Fibroblast of lung (primary cell): ENCODE data around the gene LIPG. TPM values are rescaled to one million over a fixed set of nuclear protein-coding genes. Genes with fewer than 3 reads are reported as not detected.
A peak's percentile ranks its signal among the peaks of the same experiment; 100 is the strongest.

Experiments
- DNase-seq, 2 donors: peaks; one replicate each; pipeline versions ENCODE4 v3.0.0 to v3.0.0-alpha.2; 2010; ENCODE audit warnings: low read depth in 2 of 2
- H2AFZ ChIP-seq: 2 replicates; pipeline ENCODE4 v1.5.1; 2012; ENCODE audit warnings: low read length, control low read depth, inconsistent platforms
- H3K27ac ChIP-seq: 2 replicates; pipeline ENCODE4 v1.5.1; 2011; ENCODE audit warnings: low read length, control low read depth; ENCODE audit not compliant: insufficient read depth
- H3K27me3 ChIP-seq: 2 replicates; pipeline ENCODE4 v1.5.1; 2011; ENCODE audit warnings: mild to moderate bottlenecking, low read length; ENCODE audit not compliant: control insufficient read depth, insufficient read depth
- H3K36me3 ChIP-seq: 2 replicates; pipeline ENCODE4 v1.5.1; 2011; ENCODE audit warnings: low read length; ENCODE audit not compliant: control insufficient read depth, insufficient read depth
- H3K4me1 ChIP-seq: 2 replicates; pipeline ENCODE4 v1.5.1; 2011; ENCODE audit warnings: low read length; ENCODE audit not compliant: control insufficient read depth, insufficient read depth; ENCODE audit errors: extremely low read depth
- H3K4me2 ChIP-seq: 2 replicates; pipeline ENCODE4 v1.5.1; 2011; ENCODE audit warnings: low read length, control low read depth; ENCODE audit not compliant: insufficient read depth; ENCODE audit errors: extremely low read depth
- H3K4me3 ChIP-seq, 4 experiments: fragments of 200-600 bp in 1 of 4; sonication (generic) in 1 of 4; replicated peaks in 1 of 4; 2 replicates each; pipeline ENCODE4 v1.5.1; 2011 to 2016; ENCODE audit warnings: low read length in 4 of 4, low read depth in 3 of 4, mild to moderate bottlenecking in 3 of 4, control low read depth in 2 of 4, inconsistent platforms in 1 of 4, mixed read lengths in 1 of 4; ENCODE audit not compliant: insufficient read depth in 1 of 4; ENCODE audit errors: control extremely low read depth in 1 of 4
- H3K79me2 ChIP-seq: 2 replicates; pipeline ENCODE4 v1.5.1; 2012; ENCODE audit warnings: mild to moderate bottlenecking, low read length, inconsistent platforms; ENCODE audit not compliant: control insufficient read depth, insufficient read depth
- H3K9ac ChIP-seq: 2 replicates; pipeline ENCODE4 v1.5.1; 2011; ENCODE audit warnings: mild to moderate bottlenecking, low read length, control low read depth; ENCODE audit not compliant: insufficient read depth
- H3K9me3 ChIP-seq: 2 replicates; pipeline ENCODE4 v1.5.1; 2012; ENCODE audit warnings: low read depth, low read length; ENCODE audit not compliant: control insufficient read depth, insufficient read depth
- H4K20me1 ChIP-seq: 2 replicates; pipeline ENCODE4 v1.5.1; 2011; ENCODE audit warnings: low read length; ENCODE audit not compliant: control insufficient read depth, insufficient read depth; ENCODE audit errors: extremely low read depth
- CTCF ChIP-seq, 2 donors: IDR thresholded peaks in 1 of 2; conservative IDR thresholded peaks in 1 of 2; 1 replicate in 1 of 2; 2 replicates in 1 of 2; pipeline ENCODE4 v1.5.1; 2011 to 2012; ENCODE audit warnings: low read length in 2 of 2, control low read depth in 1 of 2, inconsistent platforms in 1 of 2, low read depth in 1 of 2, mild to moderate bottlenecking in 1 of 2
- EZH2 ChIP-seq: IDR thresholded peaks from 2 replicates; pipeline ENCODE4 v1.5.1; 2012; ENCODE audit warnings: low read length, control low read depth, mild to moderate bottlenecking; ENCODE audit errors: missing control alignments
- polyA plus RNA-seq, 2 donors: library from polyadenylated mRNA; depleted of rRNA in 1 of 2; stranded (reverse) in 1 of 2; unstranded in 1 of 2; fragments of >200 nt; gene quantifications; 2 replicates each; pipeline ENCODE4 v1.2.1, GENCODE V29; 2011 to 2012; ENCODE audit warnings: missing spikeins in 1 of 2
- total RNA-seq: library from RNA; depleted of rRNA; stranded (reverse); fragments of >200 nt; gene quantifications from 2 replicates; pipeline ENCODE4 v1.2.1, GENCODE V29; 2014

The LIPG gene
- total and polyA plus RNA-seq, 2 donors (not counting 1 experiment from before 2014, with no cell fraction given), result 0.30 to 0.50 TPM

- H3K4me2 ChIP-seq, result no peak overlapping the region
- H2AFZ ChIP-seq, result no peak overlapping the region
- H4K20me1 ChIP-seq, result no peaks in the 10 kb centered on the region
- H3K27ac ChIP-seq, result no peak overlapping the region
- H3K79me2 ChIP-seq, result no peaks in the 10 kb centered on the region
- H3K9ac ChIP-seq, result no peak overlapping the region
- DNase-seq, result no peak
- H3K36me3 ChIP-seq, result no peaks in the 10 kb centered on the region
- TF ChIP-seq EZH2, result no peak
- TF ChIP-seq CTCF (conservative IDR thresholded peaks at IDR 0.05 in 1 of 2, IDR thresholded peaks at IDR 0.05 in 1 of 2; ENCODE audit: low read depth in 1 of 2, low read length in 2 of 2), result no peak
- no peak overlapping the region for H3K4me3 ChIP-seq
- H3K27me3 ChIP-seq, result no peaks in the 10 kb centered on the region
- H3K9me3 ChIP-seq, result no peaks in the 10 kb centered on the region
- H3K4me1 ChIP-seq, result no peaks in the 10 kb centered on the region
Observed at GRCh38 chr18:49638209-49638785, 76.4 kb downstream of the LIPG start.

- no peak for DNase-seq
- Histone ChIP-seq H4K20me1 (no peaks in the 10 kb centered on the region), H3K27ac (no peak overlapping the region), H3K4me2 (no peak overlapping the region), H3K9ac (no peak overlapping the region), H2AFZ (no peak overlapping the region), H3K36me3 (no peaks in the 10 kb centered on the region), H3K79me2 (no peaks in the 10 kb centered on the region), H3K4me1 (no peaks in the 10 kb centered on the region), H3K9me3 (no peaks in the 10 kb centered on the region), H3K4me3 (no peak overlapping the region), H3K27me3 (no peaks in the 10 kb centered on the region)
- TF ChIP-seq CTCF (conservative IDR thresholded peaks at IDR 0.05 in 1 of 2, IDR thresholded peaks at IDR 0.05 in 1 of 2; ENCODE audit: low read depth in 1 of 2, low read length in 2 of 2), result no peak
- TF ChIP-seq EZH2, result no peak
Observed at GRCh38 chr18:49638891-49639557, 77.2 kb downstream of the LIPG start.

- no peak overlapping the region for H3K4me2 ChIP-seq
- no peak overlapping the region for H3K9ac ChIP-seq
- no peak overlapping the region for H3K27ac ChIP-seq
- H3K36me3 ChIP-seq, result no peaks in the 10 kb centered on the region
- no peaks in the 10 kb centered on the region for H3K27me3 ChIP-seq
- no peaks in the 10 kb centered on the region for H4K20me1 ChIP-seq
- H3K4me1 ChIP-seq, result no peaks in the 10 kb centered on the region
- H3K4me3 ChIP-seq, result no peak overlapping the region
- DNase-seq, result peak; percentile 39 to 59
- no peaks in the 10 kb centered on the region for H3K79me2 ChIP-seq
- H2AFZ ChIP-seq, result no peak overlapping the region
- H3K9me3 ChIP-seq, result no peaks in the 10 kb centered on the region
- no peak for TF ChIP-seq EZH2
- no peak for TF ChIP-seq CTCF (conservative IDR thresholded peaks at IDR 0.05 in 1 of 2, IDR thresholded peaks at IDR 0.05 in 1 of 2; ENCODE audit: low read depth in 1 of 2, low read length in 2 of 2)
Observed at GRCh38 chr18:49639643-49640391, 78.0 kb downstream of the LIPG start.
